ENCODE data around the gene MTNR1A.

DNA sequence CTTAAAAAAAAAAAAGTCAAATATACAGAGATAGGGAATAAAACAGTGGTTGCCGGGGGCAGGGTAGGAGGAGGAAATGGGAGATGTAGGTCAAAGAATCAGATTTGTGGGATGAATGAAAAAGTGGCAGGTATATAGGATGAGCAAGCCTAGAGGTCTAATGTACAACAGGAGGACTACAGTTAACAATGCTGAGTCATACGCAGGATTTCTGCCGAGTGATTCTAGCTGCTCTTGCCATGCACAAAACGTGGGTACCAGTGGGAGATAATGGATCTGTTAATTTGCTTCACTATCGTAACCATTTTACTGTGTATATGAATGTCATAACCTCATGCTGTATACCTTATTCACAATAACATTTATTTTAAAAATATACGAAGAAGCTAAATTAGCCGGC is 10.7 kb upstream of the MTNR1A start:
- TF ChIP-seq, protein P1, sequence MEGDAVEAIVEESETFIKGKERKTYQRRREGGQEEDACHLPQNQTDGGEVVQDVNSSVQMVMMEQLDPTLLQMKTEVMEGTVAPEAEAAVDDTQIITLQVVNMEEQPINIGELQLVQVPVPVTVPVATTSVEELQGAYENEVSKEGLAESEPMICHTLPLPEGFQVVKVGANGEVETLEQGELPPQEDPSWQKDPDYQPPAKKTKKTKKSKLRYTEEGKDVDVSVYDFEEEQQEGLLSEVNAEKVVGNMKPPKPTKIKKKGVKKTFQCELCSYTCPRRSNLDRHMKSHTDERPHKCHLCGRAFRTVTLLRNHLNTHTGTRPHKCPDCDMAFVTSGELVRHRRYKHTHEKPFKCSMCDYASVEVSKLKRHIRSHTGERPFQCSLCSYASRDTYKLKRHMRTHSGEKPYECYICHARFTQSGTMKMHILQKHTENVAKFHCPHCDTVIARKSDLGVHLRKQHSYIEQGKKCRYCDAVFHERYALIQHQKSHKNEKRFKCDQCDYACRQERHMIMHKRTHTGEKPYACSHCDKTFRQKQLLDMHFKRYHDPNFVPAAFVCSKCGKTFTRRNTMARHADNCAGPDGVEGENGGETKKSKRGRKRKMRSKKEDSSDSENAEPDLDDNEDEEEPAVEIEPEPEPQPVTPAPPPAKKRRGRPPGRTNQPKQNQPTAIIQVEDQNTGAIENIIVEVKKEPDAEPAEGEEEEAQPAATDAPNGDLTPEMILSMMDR (IDR thresholded peaks at IDR 0.05) = no peak
- TF ChIP-seq POLR2A (IDR thresholded peaks at IDR 0.05) (no peak), EP300 (IDR thresholded peaks at IDR 0.05) (no peak)

Data from ovary (tissue), 3 donors.